ENCODE data around the gene VCAN.

The VCAN gene

DNA sequence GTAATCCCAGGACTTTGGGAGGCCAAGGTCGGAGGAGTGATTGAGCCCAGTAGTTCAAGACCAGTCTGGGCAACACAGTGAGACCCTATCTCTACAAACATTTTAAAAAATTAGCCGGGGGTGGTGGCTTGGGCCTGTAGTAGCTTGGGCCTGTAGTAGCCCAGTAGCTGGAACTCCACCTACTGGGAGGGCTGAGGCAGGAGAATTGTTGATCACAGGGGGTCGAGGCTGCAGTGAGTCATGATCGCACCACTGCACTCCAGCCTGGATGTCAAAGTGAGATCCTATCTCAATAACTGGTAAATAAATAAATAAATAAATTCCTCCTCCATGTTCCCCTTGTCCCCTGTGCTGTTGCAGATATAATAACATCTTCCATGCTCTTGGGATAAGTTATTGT lies 14.3 kb downstream of the VCAN start:
- TF ChIP-seq BHLHE40 (IDR thresholded peaks at IDR 0.05; ENCODE audit: borderline replicate concordance) (no peak), TARDBP (IDR thresholded peaks at IDR 0.05) (no peak), ZNF384 (IDR thresholded peaks at IDR 0.05) (no peak), CTBP1 (IDR thresholded peaks at IDR 0.05; ENCODE audit: borderline replicate concordance) (no peak), ELF4 (IDR thresholded peaks at IDR 0.05) (no peak), ARNT (IDR thresholded peaks at IDR 0.05) (no peak), FOXA1 (IDR thresholded peaks at IDR 0.05) (no peak), FOXK2 (IDR thresholded peaks at IDR 0.05) (no peak)
- POLR2A ChIA-PET = interaction anchor here (1.1 kb wide), 1 partner anchor 10 kb away, joined by 3 read pairs; no protein-coding TSS in a partner anchor
- CTCF ChIA-PET = no interaction called here
- DNase-seq (ENCODE audit: extremely low spot score) = no peak

DNA sequence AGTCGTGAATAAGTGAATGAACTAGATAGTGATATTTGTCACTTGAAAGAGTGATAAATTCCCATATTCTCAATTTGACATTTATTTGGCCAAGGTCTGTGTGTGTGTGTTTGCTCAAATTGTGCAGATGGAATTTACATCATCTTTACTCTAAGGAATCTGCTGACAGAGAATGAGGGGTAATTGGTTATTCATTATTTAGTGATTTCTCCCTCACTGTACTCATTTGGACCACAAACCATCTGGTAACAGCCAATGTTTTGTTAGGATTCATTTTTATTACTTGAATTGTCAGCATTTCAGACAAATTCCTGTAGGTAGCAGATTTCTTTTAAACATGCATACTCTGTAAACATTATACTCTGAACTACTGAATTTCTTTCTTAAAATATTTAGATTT lies 15.6 kb downstream of the VCAN start:
- ChIA-PET CTCF (interaction anchor here (0.5 kb wide), 1 partner anchor 58 kb away, joined by 3 read pairs; no protein-coding TSS in a partner anchor), POLR2A (no interaction called here)
- TF ChIP-seq ZNF384 (IDR thresholded peaks at IDR 0.05) = no peak
- TF ChIP-seq, protein P1, sequence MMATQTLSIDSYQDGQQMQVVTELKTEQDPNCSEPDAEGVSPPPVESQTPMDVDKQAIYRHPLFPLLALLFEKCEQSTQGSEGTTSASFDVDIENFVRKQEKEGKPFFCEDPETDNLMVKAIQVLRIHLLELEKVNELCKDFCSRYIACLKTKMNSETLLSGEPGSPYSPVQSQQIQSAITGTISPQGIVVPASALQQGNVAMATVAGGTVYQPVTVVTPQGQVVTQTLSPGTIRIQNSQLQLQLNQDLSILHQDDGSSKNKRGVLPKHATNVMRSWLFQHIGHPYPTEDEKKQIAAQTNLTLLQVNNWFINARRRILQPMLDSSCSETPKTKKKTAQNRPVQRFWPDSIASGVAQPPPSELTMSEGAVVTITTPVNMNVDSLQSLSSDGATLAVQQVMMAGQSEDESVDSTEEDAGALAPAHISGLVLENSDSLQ (IDR thresholded peaks at IDR 0.05) = no peak
- TF ChIP-seq L3MBTL2 (conservative IDR thresholded peaks at IDR 0.05) = no peak
- TF ChIP-seq CTBP1 (IDR thresholded peaks at IDR 0.05; ENCODE audit: borderline replicate concordance) = no peak
- no peak for TF ChIP-seq NFRKB (IDR thresholded peaks at IDR 0.05)
- no peak for TF ChIP-seq SP1 (IDR thresholded peaks at IDR 0.05)
- TF ChIP-seq LEF1 (IDR thresholded peaks at IDR 0.05; ENCODE audit: borderline replicate concordance) = no peak
- no peak for DNase-seq (ENCODE audit: extremely low spot score)

DNA sequence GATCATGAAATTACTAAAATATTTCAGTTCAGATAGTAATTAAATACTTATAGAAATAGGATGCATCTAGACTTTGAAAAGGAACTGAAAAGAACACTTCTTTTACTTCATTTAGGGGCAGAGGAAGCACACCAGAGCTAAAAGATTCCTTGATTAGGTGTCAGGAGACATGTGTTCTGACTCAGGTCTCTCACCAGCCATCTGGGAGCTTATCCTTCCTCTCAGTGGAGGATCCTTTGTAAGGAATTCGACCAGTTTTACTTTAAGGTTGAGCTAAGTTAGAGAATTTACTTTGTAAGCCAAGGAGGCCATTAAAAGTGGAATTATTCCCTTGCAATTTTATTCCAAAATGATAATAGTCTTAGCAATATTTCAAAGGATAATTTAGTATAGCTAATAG lies 16.7 kb downstream of the VCAN start:
- DNase-seq (ENCODE audit: extremely low spot score) = no peak
- CTCF ChIA-PET = no interaction called here
- POLR2A ChIA-PET = no interaction called here
- TF ChIP-seq BHLHE40 (IDR thresholded peaks at IDR 0.05; ENCODE audit: borderline replicate concordance) = no peak
- TF ChIP-seq ELF4 (IDR thresholded peaks at IDR 0.05) = no peak
- TF ChIP-seq FOXK2 (IDR thresholded peaks at IDR 0.05) = no peak
- no peak for TF ChIP-seq LEF1 (IDR thresholded peaks at IDR 0.05; ENCODE audit: borderline replicate concordance)
- no peak for TF ChIP-seq ZNF384 (IDR thresholded peaks at IDR 0.05)
- TF ChIP-seq SUZ12 (IDR thresholded peaks at IDR 0.05) = no peak
- TF ChIP-seq FOXA1 (IDR thresholded peaks at IDR 0.05) = no peak
- no peak for TF ChIP-seq TARDBP (IDR thresholded peaks at IDR 0.05)
- no peak for TF ChIP-seq NFRKB (IDR thresholded peaks at IDR 0.05)
- TF ChIP-seq ARNT (IDR thresholded peaks at IDR 0.05) = no peak
- TF ChIP-seq, protein P1 (IDR thresholded peaks at IDR 0.05) = no peak
- TF ChIP-seq L3MBTL2 (conservative IDR thresholded peaks at IDR 0.05) = no peak
- no peak for TF ChIP-seq CTBP1 (IDR thresholded peaks at IDR 0.05; ENCODE audit: borderline replicate concordance)
- TF ChIP-seq HDGF (IDR thresholded peaks at IDR 0.05; ENCODE audit: borderline replicate concordance) = no peak
- TF ChIP-seq FOXM1 (IDR thresholded peaks at IDR 0.05; ENCODE audit: borderline replicate concordance) = no peak
- TF ChIP-seq SP1 (IDR thresholded peaks at IDR 0.05) = no peak

DNA sequence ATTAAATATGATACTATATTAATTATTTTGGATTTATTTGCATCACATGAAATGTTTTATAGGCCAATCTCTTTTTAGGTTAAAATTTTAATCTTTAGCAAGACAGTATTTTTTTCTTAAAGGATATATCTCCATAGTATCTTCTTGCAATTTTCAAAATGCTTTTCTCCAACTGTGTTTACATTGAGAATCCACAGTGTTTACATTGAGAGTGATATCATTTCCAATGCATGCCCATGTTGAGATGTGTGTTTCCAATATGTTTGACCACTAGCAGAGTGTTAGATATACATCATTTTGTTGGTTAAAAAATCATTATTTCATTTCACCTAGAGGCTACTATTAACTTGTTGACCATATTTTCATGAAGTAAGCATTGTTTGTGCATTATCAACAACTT lies 17.3 kb downstream of the VCAN start:
- CTCF ChIA-PET = no interaction called here
- TF ChIP-seq NFRKB (IDR thresholded peaks at IDR 0.05) (no peak), ZNF384 (IDR thresholded peaks at IDR 0.05) (no peak), ARNT (IDR thresholded peaks at IDR 0.05) (no peak), SP1 (IDR thresholded peaks at IDR 0.05) (no peak), BHLHE40 (IDR thresholded peaks at IDR 0.05; ENCODE audit: borderline replicate concordance) (no peak), ELF4 (IDR thresholded peaks at IDR 0.05) (no peak)
- POLR2A ChIA-PET = no interaction called here
- no peak for DNase-seq (ENCODE audit: extremely low spot score)

DNA sequence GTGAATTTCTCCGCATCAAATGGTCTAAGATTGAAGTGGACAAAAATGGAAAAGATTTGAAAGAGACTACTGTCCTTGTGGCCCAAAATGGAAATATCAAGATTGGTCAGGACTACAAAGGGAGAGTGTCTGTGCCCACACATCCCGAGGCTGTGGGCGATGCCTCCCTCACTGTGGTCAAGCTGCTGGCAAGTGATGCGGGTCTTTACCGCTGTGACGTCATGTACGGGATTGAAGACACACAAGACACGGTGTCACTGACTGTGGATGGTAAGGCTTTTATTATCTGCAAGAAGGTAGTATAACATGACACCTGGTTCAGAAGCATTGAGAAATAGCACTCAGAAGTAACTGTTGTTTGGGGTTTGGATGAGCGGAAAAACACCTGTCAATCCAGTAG lies 18.7 kb downstream of the VCAN start:
- CTCF ChIA-PET = no interaction called here
- POLR2A ChIA-PET = no interaction called here
- DNase-seq (ENCODE audit: extremely low spot score) = no peak
- no peak for TF ChIP-seq HDGF (IDR thresholded peaks at IDR 0.05; ENCODE audit: borderline replicate concordance)

DNA sequence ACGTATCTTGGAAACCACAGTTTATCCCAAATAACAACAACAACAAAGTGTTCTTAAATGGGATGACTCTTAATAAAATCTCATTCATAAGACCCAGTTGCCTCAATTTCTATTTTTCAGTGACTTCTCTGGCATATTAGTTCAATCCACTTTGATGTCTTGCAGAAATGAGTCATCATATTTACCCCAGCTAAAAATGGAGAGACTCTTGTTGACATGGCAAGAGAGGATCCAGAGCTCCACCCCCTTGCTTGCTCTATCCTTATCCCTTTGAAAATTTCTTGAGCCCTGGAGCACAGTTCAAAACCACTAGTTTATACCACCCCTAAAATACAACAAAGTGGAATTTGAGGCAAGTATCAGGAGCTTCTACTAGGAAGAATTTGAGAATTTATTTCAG lies 20.8 kb downstream of the VCAN start:
- no peak for TF ChIP-seq SP1 (IDR thresholded peaks at IDR 0.05)
- no peak for DNase-seq (ENCODE audit: extremely low spot score)
- CTCF ChIA-PET = no interaction called here
- POLR2A ChIA-PET = no interaction called here

DNA sequence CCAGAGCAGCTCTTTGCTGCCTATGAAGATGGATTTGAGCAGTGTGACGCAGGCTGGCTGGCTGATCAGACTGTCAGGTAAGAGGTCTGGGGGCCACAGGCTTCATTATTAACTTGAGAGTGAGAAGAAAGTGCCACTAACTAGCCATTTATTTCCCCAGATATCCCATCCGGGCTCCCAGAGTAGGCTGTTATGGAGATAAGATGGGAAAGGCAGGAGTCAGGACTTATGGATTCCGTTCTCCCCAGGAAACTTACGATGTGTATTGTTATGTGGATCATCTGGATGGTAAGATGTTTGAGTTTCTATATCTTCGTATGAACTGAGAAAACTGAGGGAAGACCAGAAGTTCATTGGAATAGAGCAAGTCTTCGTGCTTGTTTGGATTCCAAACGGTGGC lies 22.1 kb downstream of the VCAN start:
- ChIA-PET POLR2A (no interaction called here), CTCF (no interaction called here)
- DNase-seq (ENCODE audit: extremely low spot score) = no peak
- TF ChIP-seq FOXM1 (IDR thresholded peaks at IDR 0.05; ENCODE audit: borderline replicate concordance) (no peak), ARNT (IDR thresholded peaks at IDR 0.05) (no peak), ZNF384 (IDR thresholded peaks at IDR 0.05) (no peak), CTBP1 (IDR thresholded peaks at IDR 0.05; ENCODE audit: borderline replicate concordance) (no peak), NFRKB (IDR thresholded peaks at IDR 0.05) (no peak), FOXA1 (IDR thresholded peaks at IDR 0.05) (no peak), L3MBTL2 (conservative IDR thresholded peaks at IDR 0.05) (no peak), BHLHE40 (IDR thresholded peaks at IDR 0.05; ENCODE audit: borderline replicate concordance) (no peak), HDGF (IDR thresholded peaks at IDR 0.05; ENCODE audit: borderline replicate concordance) (no peak)
- TF ChIP-seq, protein P1 (IDR thresholded peaks at IDR 0.05) = no peak
